Measurements from ENCODE around the gene ADA.
"Not testable (repeated sequence)": the region's sequence is repeated elsewhere in the genome, so short reads cannot be mapped to it uniquely, and the experiment has no call there.

Gene ADA

DNA sequence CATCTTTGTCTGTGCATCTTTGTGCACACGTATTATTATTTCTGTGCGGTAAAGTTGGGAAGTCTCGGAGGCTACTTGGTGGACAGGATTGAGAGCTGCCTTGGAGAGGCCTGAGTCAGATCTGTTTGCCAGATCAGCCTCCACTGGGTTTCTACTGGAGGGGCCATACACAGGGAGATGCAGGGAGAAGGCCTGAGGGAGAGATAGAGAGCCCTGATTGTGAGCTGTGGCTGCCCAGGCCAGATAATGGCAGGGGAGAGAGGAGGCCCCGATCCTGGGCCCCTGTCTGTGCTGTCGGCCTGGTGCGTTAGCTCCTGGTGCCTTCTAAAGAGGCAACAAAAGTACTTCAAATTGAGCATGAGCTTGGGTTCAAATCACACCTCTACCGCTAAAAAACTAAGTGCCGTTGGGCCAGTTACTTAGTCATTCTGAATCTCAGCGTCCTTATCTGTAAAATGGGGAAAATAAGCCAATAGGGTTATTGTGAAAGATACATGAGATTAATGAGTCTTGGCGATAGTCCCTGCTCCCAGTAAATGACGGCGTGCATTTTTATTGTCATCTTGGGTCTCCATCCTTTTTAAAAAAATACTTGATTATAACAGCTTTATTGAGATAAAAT lies 27.6 kb upstream of the ADA start:
- DNase-seq (ENCODE audit: low spot score): no peak

DNA sequence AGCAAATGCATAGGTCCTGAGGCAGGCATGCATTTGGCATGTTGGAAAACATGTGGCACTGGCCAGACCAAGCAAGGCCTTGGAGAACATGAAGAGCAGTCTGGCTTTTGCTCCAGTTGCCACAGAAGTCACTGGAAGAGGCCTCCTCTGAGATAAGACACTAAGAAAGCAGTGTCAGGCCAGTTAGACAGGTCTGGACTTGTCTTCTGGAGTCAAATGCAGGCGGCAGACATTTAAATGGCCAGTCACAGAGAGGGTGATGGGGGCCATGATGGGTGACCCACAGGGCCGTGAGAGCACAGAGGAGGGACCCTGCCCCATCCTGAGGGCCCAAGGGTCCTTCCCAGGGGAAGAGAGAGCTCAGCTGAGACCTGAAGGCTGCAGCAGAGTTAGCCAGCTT lies 26.7 kb upstream of the ADA start:
- no peak for DNase-seq (ENCODE audit: low spot score)

DNA sequence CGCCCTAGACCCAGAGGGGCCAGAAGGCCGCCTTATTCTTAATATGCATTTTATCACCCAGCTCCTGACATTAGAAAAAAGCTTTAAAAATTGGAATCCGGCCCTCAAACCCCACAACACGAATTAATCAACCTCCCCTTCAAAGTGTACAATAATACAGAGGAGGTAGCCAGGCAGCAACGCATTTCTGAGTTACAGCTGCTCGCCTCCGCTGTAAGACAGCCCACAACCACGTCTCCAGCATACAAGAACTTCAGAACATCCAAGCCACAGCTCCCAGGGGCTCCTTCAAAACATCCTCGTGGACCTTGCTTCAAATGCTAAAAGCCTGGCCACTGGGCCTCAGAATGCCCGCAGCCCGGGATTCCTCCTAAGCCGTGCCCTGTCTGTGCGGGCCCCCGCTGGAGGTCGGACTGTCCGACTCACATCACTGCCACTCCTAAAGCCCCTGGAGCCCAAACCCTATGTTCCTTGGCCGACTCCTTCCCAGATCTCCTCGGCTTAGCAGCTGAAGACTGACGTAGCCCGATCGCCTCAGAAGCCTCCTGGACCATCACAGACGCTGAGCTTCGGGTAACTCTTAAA lies 20.9 kb upstream of the ADA start:
- DNase-seq (ENCODE audit: low spot score): not testable (repeated sequence)

DNA sequence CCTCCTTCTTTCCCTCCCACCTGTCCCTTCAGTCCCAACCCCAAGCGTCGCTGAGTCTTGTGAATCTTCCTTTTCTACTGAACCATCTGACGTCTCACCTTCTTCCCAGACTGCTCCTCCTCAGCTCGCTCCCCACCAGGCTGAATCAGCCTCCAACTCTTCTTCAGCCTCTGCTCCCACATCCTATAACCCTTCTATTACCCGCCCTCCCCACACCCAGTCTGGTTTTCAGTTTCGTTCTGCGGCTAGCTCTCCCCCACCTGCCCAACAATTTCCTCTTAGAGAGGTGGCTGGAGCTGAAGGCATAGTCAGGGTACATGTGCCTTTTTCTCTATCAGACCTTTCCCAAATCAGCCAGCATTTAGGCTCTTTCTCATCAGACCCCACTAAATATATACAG lies 20.0 kb upstream of the ADA start:
- DNase-seq (ENCODE audit: low spot score): not testable (repeated sequence)

DNA sequence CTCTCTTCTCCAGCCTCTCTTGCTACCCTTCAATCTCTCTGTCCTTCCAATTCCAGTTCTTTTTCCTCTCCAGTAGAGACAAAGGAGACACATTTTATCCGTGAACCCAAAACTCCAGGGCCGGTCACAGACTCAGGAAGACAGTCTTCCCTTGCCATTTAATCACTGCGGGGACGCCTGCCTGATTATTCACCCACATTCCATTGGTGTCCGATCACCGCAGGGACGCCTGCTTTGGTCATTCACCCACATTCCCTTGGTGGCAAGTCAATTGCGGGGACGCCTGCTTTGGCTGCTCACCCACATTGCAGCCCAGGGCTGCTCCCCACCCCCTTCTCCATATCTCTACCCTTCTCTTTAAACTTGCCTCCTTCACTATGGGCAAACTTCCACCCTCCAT lies 19.4 kb upstream of the ADA start:
- DNase-seq (ENCODE audit: low spot score): peak; percentile 53

DNA sequence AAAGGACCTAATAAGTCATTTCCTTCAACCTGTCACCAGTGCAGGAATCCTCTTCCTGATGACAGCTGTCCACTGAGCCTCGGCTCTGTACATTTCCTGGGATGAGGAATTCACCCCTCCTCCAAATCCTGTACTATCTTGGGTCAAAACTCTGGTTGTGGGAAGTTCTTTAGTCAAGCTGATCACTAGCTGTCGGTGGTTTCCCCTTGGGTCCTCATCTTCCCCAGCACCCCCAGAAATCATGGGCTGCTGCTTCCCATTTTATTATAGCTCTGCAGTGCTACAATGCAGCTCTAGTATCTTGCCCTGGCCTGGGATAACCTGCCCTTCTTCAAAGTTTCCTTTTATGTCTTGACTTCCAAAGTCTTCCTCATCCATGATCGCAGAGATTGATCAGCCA lies 14.6 kb upstream of the ADA start:
- no peak for DNase-seq (ENCODE audit: low spot score)

DNA sequence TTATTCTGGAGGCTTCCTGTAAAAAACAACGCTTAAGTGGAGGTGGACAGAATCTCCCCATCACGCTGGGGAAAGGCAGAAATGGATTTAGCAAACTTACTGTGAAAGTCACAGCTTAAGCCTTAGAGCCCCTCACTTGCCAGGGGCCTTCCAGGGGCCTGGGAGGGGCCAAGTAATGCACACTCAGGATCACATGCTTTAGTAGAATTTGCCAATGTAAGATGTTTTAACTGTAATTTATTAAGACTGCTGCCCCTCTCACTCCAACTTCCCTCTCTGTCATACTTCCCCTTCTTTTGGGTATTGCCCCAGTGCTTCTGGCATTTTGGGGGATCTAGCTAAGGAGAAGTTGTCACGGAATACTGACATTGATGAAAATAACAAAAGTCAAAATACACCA lies 12.6 kb upstream of the ADA start:
- DNase-seq (ENCODE audit: low spot score): no peak

DNA sequence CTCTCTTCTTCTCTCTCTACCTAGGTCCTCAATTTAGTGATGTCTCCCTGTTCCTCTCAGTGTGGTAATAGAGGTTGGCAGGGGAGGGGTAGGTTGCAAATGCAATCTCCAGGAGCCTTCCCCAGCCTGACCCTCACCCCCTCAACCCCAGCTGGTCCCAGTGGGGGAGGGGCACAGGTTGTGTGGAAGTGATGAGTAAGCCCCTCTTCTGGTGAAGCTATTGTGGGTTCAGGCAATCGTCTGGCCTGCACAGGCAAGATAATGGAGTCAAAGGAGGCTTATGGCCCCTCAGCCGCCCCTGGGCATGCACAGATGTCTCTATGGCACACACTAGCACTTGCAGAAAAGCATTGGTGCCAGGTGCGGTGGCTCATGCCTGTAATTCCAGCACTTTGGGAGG lies 10.8 kb upstream of the ADA start:
- no peak for DNase-seq (ENCODE audit: low spot score)

DNA sequence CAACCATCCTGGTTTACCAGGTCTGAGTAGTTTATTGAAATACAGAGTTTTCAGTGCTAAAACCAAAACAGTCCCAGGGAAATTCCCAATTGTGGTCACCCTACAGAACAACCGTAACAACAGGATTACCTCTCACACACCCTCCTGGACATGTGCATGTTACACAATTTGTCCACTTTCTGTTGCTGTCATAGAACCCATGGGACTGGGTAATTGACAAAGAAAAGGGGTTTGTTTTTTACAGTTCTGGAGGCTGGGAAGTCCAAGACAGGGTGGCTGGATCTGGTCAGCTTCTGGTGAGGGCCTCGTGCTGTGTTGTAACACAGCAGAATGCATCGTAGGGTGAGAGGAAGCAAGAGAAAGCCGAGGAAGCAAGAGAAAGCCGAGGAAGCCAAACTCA lies 9.1 kb upstream of the ADA start:
- no peak for DNase-seq (ENCODE audit: low spot score)

DNA sequence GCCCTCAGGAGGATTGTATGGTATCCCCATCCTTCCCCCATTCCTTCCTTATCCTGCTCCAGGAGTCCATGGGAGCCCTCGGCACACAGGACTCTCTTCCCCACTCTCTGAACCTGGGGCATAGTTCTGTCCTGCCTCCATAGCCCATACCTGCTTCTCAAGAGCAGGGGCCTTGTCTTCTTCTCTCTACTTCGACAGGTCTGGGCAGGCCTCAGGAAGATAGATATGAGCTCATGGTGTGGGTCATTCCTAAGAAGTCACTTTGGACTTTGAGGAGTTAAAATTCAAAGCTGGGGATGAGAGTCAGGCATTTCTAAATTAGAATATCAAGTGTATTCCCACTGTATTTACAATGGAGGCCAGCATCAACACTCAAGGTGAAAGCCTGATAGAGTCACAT lies 8.4 kb upstream of the ADA start:
- DNase-seq (ENCODE audit: low spot score): no peak

DNA sequence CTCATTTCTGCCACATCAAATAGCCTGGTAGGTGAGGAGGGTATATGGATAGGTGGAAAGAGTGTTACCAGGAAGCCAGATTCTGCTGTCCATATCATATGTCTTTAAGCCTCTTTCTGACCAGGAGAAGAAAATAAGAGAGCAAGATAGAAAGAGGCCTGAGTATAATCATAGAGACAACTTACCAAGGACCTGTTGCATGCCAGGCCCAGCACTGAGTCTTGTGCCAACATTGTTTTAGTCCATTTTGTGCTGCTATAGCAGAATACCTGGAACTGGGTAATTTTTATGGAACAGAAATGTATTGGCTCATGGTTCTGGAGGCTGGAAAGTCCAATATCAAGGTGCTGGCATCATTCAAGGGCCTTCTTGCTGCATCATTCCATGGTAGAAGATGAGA lies 7.3 kb upstream of the ADA start:
- no peak for DNase-seq (ENCODE audit: low spot score)

DNA sequence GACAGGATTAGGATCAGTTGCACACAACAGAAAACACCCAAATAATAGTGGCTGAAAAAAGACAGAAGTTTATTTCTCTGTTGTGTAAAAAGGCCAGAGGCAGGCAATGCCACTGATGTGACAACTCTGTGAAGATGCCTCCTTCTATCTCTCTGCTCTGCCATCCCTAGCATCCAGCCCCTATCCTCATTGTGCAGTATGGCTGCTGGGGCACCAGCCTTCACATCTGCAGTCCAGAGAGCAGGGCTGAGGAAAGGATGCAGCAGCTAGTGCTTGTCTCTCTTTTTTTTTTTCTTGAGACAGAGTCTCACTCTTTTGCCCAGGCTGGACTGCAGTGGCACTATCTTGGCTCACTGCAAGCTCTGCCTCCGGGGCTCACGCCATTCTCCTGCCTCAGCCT lies 6.4 kb upstream of the ADA start:
- no peak for DNase-seq (ENCODE audit: low spot score)

DNA sequence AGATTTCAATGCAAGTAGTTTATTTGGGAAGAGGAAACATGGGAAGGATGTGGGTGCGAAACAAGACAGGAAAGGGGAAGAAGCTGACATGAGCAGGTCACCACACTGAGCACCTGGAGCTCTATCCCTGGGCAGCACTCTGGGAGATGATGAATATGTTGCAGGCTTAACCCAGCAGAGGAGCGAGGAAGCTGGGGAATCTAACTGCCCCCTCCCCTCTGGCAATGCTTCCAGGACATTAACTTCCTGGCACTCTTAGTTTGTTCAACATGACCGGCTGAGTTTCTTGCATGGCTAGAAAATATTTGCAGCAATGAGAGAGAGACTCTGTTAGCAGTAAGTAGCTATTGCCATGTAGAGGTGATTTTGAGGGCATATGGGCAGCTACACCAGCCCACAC lies 4.9 kb upstream of the ADA start:
- DNase-seq (ENCODE audit: low spot score): no peak

DNA sequence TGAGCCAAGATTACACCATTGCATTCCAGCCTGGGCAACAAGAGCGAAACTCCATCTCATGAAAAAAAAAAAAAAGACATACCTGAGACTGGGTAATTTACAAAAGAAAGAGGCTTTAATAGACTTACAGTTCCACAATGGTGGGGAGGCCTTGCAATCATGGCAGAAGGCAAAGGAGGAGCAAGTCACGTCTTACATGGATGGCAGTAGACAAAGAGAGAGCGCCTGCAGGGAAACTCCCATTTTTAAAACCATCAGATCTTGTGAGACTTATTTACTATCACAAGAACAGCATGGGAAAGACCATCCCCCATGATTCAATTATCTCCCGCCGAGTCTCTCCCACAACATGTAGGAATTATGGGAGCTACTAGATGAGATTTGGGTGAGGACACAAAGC lies 2.7 kb upstream of the ADA start:
- DNase-seq (ENCODE audit: low spot score): not testable (repeated sequence)

DNA sequence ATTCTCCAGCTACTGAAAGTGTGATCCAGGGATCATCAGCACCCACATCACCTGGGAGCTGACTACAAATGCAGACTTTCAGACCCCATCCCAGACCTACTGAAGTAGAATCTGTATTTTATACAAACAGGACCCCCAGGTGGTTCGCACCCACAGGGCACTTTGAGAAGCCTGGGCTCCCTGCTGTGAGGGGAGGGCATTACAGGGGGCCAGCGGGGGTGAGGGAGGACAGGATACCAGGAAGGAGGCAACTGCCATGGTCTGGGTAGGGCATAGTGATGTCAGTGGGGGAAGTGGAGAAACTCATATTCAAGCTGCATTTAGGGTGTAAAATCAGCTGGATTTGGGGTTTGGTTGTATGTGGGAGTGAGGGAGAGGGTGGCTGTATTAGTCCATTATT lies 2.0 kb upstream of the ADA start:
- no peak for DNase-seq (ENCODE audit: low spot score)

DNA sequence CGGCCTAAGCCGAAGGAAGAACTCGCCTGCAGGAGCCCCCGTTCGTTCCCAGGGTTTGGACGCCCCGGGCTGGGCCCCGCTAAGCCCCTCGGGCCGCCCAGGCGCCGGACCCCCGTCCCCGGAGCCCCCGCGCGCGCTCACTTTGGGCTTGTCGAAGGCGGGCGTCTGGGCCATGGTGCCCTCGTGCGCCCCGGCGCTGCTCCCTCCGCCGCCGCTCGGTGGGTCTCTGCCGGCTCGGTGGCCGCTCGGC lies 140 bp downstream of the ADA start:
- no peak for DNase-seq (ENCODE audit: low spot score)

DNA sequence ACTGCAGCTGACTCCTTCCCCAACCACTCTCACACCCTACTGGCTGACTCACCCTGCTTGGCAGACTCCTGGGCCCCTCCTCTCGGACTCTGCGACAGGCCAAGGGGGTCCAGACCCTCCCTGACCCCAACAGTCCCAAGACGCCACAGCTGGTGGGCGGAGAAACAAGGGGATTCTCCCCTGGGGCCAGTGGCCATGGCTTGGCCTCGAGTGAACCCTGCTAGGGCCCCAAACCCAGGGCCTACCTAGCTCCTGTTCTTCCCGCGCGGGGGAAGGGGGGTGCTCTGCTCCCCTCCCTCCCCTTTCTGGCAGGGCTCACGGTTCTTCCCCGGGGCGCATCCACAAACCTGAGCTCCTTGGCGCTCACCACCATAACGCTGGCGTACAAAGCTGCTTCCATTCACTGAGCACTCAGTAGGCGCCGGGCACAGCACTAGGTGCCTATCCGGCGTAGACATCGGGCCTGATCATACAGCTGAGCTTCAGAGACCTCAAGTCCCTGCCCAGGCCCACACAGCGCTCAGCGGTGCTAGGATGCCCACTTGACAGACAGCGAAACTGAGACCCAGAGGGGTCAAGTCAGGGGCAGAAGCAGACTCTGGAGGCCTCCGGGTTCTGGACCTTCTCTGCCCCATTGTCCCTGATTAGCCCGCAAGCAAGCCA lies 597 bp downstream of the ADA start:
- DNase-seq (ENCODE audit: low spot score): no peak

DNA sequence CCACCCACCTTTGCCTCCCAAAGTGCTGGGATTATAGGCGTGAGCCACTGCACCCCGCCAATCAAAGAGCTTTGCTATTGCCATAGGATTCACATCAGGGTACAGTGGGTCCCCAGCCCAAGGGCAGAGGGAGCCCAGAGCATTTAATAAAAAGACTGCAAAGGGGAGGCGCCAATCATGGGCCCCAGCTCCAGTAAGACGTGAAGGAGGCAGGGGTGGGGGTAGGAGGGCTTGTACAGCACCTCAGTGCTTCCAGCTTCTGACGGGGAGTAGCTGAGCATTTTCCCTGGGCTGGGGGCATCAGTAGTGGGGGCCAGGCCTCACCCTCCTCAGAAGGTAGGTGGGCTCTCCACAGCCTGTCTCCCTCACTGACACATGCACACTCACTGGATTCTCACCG lies 1.5 kb downstream of the ADA start:
- DNase-seq (ENCODE audit: low spot score): no peak

DNA sequence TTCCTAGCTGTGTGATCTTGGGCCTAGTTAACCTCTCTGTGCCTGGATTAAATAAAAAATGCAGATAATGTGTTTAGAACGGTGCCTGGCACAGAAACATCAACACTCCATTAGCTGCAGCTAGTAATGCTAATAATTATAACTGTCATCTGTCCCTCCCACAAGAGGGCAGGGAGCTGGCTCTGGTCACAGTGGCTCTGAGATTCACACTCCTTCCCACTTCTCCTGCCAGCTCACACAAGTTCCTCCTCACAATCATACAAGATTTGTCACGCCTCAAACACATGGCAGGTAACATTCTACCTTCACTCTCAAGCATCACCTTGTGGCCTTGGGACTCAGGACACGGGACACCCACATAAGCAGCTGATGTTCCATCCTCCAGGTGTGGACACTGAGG lies 2.4 kb downstream of the ADA start:
- no peak for DNase-seq (ENCODE audit: low spot score)

DNA sequence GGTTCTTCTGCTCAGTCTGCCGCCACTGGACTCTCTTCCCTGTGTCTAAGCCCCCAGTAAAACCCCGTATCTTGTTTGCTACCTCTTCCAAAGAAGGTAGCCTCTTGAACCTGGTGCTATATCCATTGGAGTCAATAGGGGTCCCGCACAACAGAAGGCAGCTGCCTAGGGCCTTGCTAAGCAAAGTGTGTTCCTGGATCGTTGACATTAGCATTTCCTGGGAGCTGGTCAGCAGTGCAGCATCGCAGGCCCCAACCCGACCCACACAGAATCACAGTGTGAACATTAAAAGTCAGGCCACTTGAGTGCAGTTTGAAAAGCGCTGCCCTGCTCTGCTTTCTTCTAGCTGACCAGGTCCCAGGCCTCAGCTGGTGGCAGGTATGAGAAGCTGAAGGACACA lies 2.9 kb downstream of the ADA start:
- no peak for DNase-seq (ENCODE audit: low spot score)

DNA sequence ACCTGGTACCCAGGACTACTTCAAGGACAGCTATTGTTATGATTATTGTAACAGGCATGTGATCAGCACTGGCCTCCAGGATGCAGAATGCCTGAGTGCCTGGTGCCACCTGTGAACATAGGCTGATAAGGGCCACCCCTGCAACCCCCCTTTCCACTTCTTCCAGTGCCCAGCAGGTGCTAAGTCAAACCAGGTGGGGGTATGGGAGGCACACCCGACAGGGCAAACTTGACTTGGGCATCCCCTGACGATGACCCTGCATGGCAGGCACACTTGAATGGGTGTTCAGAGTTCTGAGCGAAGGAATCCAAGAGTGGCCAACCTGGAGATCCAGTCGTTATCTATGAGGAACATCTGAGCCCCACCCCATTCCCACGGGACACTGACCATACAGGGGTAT lies 3.4 kb downstream of the ADA start:
- no peak for DNase-seq (ENCODE audit: low spot score)

DNA sequence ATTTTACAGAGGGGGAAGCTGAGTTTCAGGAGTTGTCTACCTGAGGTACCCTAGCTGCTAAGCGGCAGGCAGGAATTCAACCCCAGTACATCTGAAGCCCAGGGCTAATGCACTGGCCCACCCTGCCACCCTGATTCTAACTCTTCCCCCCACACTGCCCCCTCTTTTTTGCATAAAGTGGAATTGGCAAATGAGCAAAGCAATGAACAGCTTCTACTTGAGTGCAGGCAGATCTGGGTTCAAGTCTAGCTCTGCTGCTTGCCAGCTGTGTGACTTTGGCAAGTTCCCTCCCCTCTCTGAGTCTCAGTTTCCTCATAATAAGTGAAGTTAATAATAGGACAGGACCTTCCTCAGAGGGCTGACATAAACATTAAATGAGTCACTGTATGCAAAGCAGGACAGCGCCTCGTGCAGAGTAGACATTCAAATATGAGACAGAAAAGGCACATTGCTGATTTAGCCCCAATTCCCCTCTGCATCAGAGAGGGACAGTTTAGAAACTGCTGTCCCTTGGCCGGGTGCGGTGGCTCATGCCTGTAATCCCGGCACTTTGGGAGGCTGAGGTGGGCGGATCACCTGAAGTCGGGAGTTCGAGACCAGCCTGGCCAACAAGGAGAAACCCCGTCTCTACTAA lies 4.7 kb downstream of the ADA start:
- no peak for DNase-seq (ENCODE audit: low spot score)

DNA sequence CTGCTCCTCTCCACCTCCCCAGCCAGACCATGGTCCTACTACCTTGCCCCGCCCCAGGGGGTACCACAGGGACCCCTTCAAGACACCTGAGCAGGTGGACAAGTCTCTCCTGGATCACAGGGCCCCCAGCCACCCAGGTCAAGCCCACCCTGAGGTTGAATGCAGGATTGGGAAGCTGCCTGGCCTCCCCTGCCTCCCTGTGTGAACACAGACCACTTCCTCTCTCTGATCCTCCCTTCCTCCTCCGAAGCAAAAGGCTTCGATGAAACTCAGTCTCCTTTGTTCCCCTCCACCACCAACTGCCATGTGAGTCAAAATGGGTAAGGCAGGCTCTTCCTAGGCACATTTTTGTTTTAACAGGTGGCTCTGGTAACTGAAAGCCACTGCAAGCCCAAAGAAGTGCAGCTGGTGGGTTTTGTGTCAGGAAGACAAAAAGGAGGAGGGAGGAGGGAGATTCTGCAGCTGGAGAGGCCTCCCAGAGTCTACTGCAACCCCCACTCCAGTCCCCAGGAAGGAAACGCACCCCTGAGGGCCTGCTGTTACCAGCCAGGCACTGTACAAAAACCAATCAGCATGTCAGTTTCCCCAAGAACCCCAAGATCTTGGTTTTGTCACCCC lies 5.4 kb downstream of the ADA start:
- no peak for DNase-seq (ENCODE audit: low spot score)

Measured in AG20443 (cell line).